Stimulated activated CD4-positive, alpha-beta T cell treated with anti-CD3 and anti-CD28 coated beads, Interleukin-4, amount 100 ng/mL, for 24 hours (primary cell): Measurements from ENCODE around the gene MAP3K4.

Source experiments
- DNase-seq: peaks from one replicate; pipeline ENCODE4 v3.0.0-alpha.2; 2020

The MAP3K4 gene

DNA sequence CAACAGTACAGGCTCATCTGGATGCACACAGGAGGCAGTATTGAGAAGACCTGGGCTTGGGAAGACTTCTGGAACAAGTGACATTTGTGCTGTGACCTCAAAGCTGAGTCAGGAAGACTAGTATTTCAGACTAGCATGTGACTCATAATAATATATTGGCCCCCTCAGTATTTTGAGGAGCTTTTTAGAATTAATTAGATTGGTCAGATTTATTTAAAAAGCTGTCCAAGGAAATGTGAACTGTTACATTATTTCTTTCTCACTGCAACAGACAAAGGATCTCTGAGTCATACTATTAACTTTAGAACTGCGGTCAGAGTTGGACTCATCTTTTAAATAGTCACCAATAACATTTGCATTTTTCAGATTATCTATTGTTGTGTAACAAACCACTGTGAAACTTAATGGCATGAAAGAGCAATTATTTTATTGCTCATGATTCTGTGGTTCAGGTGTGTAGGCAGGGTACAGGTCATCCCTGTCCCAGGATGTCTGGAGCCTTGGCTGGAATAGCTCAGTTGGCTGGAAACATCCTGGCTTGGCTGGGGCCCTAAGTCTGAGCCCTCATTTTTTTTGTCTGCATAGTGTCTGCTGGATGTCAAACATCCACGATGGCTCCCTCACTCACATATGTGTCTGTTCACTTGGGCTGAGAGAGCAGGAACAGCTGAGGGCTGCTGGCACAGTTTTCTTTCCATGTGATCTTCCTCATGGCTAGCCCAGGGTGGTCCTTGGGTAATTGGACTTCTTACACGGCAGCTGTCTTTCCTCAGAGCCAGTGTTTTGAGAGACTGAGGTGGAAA, 46.9 kb downstream of the MAP3K4 start:
- peak; percentile 17 for DNase-seq

DNA sequence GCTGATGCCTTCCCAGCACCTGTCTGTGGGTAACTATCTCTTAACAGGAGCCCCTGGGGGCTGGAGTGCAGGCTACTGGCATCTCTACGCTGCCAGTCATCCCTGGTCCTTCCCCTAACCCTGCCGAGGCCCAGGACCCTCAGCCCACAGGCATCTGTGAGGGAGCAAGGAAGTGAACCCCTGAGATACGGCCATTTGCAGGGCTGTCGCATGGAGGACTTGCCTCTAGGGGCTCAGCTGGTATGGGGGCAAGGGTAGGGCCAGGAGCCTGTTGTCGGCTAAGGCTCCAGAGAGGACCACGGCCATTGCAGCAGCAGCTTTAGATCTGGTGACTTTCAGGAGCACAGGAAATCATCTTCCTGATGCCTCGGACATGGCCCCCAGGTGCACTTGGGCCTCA, 49.7 kb downstream of the MAP3K4 start:
- no peak for DNase-seq

DNA sequence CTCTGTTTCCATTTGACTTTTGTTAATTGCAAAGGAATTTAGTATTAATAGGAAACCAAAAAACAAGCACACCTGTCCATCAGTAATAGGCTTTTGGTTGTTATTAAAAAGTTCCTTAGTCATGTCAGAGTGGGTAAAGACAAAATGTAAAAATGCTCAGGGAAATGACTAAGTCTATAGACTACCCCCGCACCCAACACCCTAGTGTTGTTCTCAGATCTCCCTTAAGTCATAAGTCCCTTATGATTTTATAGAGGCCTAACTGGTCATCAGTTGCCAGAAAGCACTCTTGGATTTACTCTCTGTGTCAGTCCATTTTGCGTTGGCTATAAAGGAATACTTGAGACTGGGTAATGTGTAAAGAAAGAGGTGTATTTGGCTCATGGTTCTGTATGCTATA, 52.8 kb downstream of the MAP3K4 start:
- no peak for DNase-seq

DNA sequence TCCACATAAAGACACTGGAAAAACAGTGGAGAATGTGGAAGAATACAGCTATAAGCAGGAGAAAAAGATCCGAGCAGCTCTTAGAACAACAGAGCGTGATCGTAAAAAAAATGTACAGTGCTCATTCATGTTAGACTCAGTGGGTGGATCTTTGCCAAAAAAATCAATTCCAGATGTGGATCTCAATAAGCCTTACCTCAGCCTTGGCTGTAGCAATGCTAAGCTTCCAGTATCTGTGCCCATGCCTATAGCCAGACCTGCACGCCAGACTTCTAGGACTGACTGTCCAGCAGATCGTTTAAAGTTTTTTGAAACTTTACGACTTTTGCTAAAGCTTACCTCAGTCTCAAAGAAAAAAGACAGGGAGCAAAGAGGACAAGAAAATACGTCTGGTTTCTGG, 57.1 kb downstream of the MAP3K4 start:
- no peak for DNase-seq

DNA sequence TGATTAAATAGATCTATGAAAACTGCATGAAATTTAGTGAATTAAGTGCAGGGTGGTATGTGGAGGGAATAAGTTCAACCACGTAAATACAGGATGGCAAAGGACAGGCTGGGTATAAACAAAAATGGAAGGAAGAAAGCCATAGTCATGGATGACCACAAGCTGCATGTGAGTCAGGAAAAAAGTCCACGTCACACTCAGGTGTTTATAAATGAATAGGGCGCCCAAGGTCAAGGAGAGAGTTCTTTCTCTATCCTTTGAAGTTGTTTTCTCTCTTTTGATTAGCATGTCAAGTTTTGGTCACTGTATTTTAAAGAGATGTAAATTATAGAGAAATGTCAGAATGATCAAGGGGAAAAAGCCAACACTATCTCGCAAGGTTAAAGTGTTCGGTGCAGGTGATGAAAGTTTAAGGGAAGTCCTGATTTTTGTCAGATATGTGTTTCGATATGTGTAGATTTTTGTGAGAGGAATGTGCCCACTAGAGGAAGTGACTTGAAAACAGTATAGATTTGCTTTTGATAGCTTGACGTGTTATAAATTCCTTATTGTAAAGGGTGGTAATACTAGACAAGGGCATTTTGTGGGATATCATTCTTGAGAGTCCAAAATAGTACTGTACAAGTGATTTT, 58.7 kb downstream of the MAP3K4 start:
- DNase-seq = no peak

DNA sequence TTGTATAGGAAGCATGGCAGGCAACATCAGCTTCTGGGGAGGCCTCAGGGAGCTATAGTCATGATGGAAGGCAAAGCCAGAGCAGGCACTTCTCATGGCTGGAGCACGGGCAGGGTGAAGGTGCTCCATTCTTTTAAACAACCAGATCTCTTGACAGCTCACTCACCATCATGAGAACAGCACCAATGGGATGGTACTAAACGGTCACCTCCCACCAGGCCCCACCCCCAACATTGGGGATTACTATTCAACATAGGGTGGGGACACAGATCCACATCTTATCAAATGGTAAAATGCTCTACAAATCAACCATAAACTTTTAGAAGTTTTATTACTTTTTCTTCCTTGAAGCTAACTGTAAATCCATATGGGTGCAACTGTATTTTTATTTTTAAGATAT, 61.5 kb downstream of the MAP3K4 start:
- no peak for DNase-seq

DNA sequence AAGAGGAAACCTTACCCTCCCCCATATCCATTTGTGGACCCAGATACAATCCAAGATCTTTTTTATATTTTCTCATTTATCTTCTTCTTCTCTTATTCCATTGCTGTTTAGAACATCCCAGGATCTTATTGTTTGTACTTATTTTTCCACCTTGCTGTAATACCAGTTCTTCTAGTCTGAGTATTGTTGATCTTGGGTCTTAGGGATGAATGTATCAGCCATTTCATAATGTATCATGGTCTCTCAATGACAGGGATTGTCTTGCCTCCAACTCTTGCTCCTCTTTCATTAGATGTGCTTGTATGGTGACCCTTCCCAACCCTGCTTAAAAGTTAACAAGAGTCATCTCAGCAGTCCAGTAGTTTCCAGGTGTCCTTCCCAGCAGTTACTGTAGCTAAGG, 63.3 kb downstream of the MAP3K4 start:
- no peak for DNase-seq

DNA sequence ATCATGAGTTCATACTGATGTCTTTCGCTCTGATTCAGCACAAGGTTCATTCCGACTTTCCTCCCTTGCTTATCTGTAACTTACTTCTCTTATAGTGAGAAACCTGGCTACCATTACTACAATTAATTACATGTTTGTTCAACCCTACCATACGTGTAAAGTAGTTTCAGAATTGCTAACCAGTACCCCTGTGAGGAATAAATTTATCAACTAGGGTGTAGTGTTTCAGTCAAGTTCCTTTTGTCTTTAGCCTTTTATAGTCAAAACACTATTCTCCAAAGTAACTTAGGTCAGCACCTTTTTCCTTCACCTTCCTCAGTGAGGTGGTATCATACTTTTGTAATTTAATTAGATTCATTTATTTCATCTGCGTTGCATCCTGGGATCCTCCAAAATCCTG, 64.9 kb downstream of the MAP3K4 start:
- no peak for DNase-seq

DNA sequence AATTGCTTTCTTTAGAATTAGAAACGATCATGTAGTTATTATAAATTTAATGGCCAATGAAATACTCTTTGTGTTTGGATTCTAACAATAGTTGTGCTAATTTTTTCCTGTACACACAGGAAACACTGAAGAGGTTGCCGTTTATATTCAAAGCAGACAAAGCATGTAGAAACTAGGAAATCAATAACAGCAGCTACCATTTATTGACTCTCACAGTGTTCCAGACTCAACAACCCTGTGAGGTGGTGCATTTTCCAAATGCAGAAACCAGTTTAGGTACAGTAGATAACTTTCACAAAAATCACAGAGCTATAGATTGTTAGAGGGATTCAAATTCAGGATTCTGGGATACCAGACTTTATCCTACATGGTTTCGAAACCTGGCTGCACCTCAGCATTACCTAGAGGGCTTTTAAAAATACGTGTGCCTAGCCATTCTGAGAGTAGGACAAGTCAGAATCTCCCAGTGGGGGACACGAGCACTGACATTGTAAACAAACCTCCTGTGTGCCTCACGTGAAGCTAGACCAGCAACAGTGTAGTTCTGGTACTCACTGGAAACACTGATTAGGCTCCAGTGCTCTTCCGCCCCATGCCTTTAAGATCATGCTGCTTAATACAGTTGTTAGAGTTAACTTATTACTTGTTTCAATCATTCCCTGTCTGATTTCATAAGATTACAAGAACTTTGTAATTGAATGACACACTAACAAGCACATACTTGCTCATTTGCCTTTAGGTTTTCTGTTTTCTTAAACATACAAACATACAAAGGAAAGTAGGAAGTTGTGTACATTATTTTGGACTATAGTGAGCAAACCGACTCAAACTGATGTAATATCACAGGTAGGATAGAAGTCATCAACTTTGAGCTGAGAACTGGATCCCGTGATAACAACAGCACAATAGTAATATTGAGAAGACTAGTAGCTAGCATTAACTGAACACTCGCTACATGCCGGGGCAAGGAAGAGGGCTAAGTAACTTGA, 65.8 kb downstream of the MAP3K4 start:
- DNase-seq = no peak

DNA sequence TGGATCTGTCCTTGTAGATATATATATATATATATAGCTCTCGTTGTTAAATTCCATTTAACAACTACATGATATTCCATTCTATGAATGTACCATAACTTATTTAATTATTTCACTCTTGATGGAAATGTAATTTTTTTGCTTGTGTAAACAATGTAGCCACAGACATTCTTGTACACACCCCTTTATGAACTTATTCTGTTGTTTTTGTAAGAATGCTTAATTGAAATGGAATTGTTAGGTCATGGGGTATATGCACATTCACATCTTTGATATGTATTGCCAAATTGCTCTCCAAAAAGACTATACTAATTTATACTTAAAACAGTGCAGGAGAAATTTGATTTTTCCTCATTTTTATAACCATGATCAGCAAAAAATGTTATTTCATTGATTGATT, 67.2 kb downstream of the MAP3K4 start:
- DNase-seq = no peak

DNA sequence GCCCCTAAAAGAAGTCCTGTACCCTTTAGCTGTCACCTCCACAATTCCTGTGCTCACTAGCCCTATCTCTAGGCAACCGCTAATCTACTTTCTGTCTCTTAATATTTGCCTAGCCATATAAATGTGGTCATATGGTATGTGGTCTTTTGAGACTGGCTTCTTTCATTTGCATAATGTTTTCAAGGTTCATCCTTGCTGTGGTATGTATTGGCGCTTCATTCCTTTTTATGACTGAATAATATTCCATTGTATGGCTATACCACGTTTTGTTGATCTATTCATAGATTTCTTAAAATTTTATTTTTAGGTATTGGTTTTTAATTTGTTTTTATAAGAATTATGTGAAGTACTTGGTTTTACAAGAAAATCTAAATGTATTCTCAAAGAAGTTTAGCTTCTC, 70.0 kb downstream of the MAP3K4 start:
- DNase-seq = no peak

DNA sequence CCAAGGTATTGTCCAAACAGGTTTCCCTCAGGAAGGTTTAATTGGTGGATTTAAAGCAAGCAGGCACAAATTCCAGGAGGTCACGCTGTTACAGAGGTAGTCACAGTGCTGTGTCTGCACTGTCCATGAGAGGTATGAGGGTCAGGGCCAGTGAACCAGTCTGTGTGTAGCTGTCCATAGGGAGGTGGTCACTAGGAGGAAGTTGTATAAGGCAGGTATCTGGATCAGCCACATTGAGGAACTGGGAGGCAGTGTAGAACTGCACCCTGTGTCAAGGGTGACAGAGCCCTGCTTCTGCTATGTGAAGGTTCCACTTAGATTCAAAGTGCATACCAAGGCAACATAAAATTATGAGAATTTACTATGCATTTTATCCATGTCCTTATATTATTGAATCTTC, 73.3 kb downstream of the MAP3K4 start:
- DNase-seq = no peak

DNA sequence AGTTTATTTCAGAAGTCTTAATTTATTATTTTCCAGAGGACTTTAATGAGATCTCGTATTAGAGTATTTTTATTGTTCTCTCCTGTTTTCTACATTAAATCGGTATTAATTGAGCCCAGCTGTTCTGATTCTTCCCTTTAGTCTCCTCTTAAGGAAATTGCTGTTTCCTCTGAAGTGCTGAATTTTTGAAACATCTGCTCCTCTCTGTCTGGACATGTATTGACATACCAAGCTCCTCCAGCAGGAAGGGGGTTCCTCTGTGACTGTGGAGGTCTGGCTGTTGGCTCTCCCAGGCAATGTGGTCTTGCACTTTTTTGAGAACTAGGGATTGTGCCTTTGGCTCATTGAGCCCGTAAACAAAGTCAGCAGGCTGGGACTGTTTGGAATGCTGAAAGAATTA, 74.9 kb downstream of the MAP3K4 start:
- DNase-seq = no peak

DNA sequence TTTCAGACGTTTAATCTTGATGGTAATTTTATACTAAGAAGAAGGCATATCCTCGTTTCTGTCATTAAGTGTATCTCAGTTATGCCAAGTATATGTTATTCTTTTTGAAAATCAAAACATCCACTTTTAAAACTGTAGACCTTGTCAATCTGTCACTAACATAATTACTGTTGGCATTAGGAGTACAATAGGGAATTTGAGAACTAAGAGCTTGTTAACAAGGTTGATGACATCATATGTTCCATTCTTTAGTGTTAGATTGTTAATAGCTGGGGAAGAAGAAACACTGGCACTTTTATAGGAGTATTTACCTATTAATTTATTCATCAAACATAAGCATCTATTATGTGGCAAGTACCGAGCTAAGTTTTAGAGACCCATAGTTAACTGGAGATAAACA, 76.2 kb downstream of the MAP3K4 start:
- DNase-seq = no peak

DNA sequence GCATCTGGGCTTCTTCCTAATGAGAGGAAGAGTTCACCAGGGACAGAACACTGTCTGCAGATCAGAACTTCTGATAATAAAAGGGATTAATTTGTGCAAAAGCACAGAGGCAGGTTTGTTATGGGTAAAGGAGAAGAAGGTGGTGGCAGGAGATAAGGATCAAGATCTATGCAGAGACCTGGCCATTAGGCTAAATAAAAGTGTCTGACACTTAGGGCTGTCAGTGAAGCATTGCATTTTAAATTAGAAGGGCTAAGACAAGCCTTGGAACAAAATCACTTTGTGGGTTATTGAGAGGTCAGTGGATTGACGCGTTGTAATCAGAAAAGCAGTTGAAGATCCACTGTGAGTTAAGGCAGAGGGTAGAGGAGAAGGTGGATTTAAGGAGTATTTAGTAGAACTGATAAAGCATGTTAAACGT, 76.8 kb downstream of the MAP3K4 start:
- DNase-seq = no peak

DNA sequence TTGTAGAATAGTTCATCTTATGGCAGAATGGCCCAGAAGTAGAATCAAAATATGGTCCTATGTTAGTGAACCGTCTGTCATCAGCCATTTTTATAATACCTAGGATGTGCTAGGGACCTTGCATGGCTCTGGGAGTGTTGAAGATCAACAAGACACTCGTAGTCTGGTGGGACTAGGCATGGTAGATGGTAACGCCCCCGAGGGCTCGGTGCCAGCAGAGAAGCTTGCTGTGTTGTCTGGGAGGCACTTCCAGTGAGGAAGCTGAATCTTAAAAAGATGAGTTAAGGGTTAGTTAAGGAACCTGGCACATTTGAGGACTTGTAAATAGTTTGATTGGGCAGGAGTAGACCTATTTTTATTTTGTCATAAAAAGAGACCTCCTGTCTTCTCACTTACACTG, 82.4 kb downstream of the MAP3K4 start:
- DNase-seq = no peak

DNA sequence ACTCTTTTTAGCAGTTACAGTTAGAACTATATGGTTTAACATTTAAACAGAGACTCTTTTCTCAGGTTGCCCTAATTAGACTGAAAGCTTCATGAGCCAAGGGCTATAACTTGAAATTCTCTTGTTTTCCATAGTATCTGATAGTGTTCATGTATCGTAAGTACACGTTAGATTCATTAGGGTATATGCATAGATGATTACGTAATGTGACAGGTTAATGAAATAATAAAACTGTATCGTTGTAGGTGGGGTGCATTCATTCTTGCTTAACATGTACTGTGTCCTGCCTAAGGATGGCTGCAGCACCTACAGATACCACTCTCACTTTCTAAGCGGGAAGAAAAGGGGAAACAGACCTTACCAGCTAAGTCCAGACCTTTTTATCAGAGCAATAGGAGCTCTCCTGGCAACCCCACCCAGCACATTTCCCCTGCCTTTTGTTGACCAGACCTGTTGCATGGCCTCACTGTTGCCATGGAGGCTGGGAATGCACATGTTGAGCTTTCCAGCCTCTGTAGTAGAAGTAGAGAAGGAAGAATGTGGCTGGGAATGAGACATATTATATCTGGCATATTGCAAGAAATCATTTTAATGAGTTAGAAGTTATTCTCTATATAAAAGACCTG, 83.0 kb downstream of the MAP3K4 start:
- DNase-seq = no peak

DNA sequence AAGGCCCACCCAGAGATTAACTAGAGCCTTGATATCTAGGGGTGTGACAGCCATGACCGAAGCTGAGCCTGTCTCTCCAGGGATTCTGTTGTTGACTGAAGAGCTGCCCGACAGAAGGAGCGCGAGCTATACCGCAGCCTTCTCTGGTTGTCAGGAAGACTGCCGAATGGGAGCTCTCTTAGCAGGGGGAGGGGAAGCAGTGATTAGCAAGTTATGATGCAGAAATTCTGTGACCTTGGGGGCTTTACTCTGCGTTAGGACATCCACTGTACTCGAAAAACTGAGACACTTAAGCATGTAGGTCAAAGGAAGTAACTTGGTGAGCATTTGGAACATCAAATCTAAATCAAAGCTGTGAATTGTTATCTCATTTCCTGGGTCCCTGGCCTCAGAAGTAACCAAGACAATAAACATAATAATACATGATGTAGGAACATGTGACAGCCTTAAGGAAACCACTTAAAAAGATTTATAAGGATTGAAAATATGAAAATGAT, 84.7 kb downstream of the MAP3K4 start:
- DNase-seq = no peak

DNA sequence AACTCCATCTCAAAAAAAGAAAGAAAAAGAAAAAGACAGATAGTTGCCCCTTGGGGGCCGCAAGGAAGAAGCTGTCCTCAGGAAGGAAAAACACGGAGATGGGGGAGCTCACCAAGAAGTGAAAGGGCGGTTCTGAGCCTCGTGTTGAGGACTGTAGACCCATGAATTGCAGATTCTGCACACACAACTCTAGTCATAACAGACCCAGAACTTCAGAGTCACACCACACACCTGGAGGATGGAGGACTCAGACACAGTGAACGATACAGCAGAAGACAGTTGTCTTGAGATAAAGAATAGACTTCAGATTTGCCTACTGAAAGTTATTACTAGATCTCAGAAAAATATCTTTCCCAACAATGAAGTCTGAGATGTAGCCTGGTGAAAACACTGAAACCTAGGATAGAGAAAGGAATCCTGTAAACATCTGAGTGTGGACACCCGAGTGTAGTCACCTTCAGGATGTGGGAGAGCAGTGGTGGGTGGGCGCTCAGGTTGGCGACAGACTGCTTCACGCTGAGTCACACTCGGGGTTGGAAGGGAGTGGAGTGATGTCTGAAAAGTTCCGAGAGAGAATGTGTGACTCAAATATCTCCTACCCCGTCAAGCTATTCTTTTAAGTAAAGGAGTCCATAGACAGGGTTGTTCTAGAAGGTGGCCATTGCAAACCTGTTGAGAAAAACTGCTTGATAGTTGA, 88.1 kb downstream of the MAP3K4 start:
- DNase-seq = peak; percentile 76

DNA sequence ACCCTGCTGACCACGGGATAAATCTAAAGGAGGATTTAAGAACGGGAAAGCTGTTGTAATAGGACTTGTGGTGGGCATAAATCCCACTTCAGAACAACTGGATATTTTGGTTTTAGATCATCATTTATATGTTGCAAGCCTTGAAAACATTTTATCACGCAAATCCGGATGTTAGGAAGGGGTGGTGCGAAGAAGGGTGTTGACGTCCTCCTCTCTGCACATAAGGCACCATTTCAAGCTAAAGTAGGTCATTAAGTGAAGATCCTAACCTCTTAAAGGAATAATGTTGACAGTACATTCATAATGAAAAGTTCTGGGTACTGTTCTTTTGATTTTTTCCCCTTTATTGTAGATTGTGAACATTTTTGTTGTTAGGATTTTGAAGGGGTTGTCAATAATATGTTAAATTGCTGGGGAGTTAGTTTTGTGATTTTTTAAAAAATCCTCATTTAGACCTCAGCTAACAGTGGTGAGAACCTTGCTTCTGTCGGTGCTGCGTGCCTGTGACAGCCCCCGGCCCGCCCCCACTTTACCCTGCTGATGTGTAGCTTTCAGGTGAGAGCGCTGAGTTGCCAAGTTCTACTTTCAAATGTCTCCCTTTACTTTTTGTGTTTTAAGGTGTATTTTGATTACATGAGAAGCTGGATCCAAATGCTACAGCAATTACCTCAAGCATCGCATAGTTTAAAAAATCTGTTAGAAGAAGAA, 88.8 kb downstream of the MAP3K4 start:
- DNase-seq = no peak

DNA sequence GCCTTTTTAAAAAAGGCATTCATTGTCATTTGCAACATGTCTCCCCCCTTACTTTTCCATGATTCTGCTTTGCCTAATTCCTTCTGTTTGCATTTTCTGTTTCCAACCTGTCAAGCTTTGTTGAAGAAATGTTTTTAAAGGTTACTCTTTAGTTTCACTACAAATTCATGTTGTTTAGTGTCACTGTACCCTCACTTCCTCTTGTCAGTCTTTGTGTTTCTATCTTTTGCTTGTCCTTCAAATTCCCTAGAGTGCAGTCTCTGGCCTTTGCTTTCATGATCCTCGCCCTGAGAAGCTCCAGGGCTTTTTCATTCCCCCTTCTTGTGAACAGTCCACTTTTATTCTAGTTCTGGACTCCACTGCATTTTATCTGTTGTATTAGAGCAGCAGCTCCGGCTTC, 90.6 kb downstream of the MAP3K4 start:
- DNase-seq = no peak

DNA sequence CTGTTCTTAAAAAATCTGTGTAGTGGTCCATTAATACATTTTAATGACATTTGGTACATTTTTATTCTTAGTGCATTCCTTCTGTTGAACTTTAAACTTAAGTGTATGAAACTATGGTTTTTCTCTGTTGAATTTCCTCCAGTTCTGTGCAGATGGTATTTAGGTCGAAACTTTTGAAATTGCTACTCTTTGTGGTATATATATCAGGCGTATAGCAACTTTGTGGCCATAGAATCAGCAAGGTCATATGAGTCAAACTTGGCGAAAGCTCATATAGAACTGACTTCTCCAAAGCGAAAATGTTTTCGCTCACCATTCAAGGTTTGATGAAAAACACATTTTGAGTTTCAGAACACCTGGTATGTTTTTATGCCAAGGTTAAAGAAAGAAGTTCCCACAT, 93.7 kb downstream of the MAP3K4 start:
- no peak for DNase-seq
